ENCODE measurements around the gene MYT1.

DNA sequence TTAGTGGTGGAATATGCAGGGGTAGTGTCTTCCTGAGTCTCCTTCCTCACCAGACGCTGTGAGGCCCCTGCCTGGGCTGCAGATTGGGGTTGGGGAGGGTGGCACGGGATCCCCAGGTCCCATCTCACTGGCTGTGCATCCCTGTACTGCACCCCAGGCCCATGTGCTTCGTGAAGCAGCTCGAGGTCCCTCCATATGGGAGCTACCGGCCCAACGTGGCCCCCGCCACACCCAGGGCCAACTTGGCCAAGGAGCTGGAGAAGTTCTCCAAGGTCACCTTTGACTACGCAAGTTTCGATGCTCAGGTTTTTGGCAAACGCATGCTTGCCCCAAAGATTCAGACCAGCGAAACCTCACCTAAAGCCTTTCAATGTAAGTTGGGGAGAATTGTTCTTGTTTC lies 52.7 kb downstream of the MYT1 start:
- TF ChIP-seq NFIC (IDR thresholded peaks at IDR 0.05; ENCODE audit: borderline replicate concordance) (no peak), CTCF (IDR thresholded peaks at IDR 0.05) (no peak), GABPA (IDR thresholded peaks at IDR 0.05; ENCODE audit: low read depth) (no peak)
